Measurements from ENCODE around the gene SPSB3. TPM values are rescaled to one million over a fixed set of nuclear protein-coding genes. Genes with fewer than 3 reads are reported as not detected.

The SPSB3 gene
- total RNA-seq, 1 experiment from 2014 or later = 34.3 TPM

Other genes with a start within 250 kb of the SPSB3 start
- 1.7 TPM in 1 of 2 replicates, not detected in the other for gene TMEM204, start 248.9 kb downstream of the SPSB3 start, total RNA-seq (2014; rRNA removed; shearing (Covaris generic); ENCODE audit: low replicate concordance)
- gene IFT140, start 170.5 kb downstream of the SPSB3 start, total RNA-seq (2014; rRNA removed; shearing (Covaris generic); ENCODE audit: low replicate concordance) = 25.7 and 27.8 TPM in 2 replicates
- 3.7 and 3.8 TPM in 2 replicates for gene CRAMP1, start 170.2 kb downstream of the SPSB3 start, total RNA-seq (2014; rRNA removed; shearing (Covaris generic); ENCODE audit: low replicate concordance)
- gene JPT2, start 104.3 kb downstream of the SPSB3 start, total RNA-seq (2014; rRNA removed; shearing (Covaris generic); ENCODE audit: low replicate concordance) = 94.3 and 129 TPM in 2 replicates
- 13.4 and 31.1 TPM in 2 replicates for gene MAPK8IP3, start 76.4 kb downstream of the SPSB3 start, total RNA-seq (2014; rRNA removed; shearing (Covaris generic); ENCODE audit: low replicate concordance)
- gene NME3, start 11.0 kb downstream of the SPSB3 start, total RNA-seq (2014; rRNA removed; shearing (Covaris generic); ENCODE audit: low replicate concordance) = 0.46 TPM in 1 of 2 replicates, not detected in the other
- gene EME2, start 9.8 kb downstream of the SPSB3 start, total RNA-seq (2014; rRNA removed; shearing (Covaris generic); ENCODE audit: low replicate concordance) = 3.3 and 6.6 TPM in 2 replicates
- 225 and 308 TPM in 2 replicates for gene MRPS34, start 9.4 kb downstream of the SPSB3 start, total RNA-seq (2014; rRNA removed; shearing (Covaris generic); ENCODE audit: low replicate concordance)
- gene NUBP2, start 389 bp upstream of the SPSB3 start, total RNA-seq (2014; rRNA removed; shearing (Covaris generic); ENCODE audit: low replicate concordance) = 156 and 163 TPM in 2 replicates
- gene IGFALS, start 11.1 kb upstream of the SPSB3 start, total RNA-seq (2014; rRNA removed; shearing (Covaris generic); ENCODE audit: low replicate concordance) = not detected in 2 replicates
- 120 and 186 TPM in 2 replicates for gene HAGH, start 44.3 kb upstream of the SPSB3 start, total RNA-seq (2014; rRNA removed; shearing (Covaris generic); ENCODE audit: low replicate concordance)
- 33.4 and 35.4 TPM in 2 replicates for gene FAHD1, start 44.6 kb upstream of the SPSB3 start, total RNA-seq (2014; rRNA removed; shearing (Covaris generic); ENCODE audit: low replicate concordance)
- gene MEIOB, start 89.6 kb upstream of the SPSB3 start, total RNA-seq (2014; rRNA removed; shearing (Covaris generic); ENCODE audit: low replicate concordance) = 21.6 and 71.1 TPM in 2 replicates
- gene HS3ST6, start 135.8 kb upstream of the SPSB3 start, total RNA-seq (2014; rRNA removed; shearing (Covaris generic); ENCODE audit: low replicate concordance) = not detected in 2 replicates
- 99.5 and 116 TPM in 2 replicates for gene MSRB1, start 160.6 kb upstream of the SPSB3 start, total RNA-seq (2014; rRNA removed; shearing (Covaris generic); ENCODE audit: low replicate concordance)
- not detected in 2 replicates for gene RPL3L, start 172.1 kb upstream of the SPSB3 start, total RNA-seq (2014; rRNA removed; shearing (Covaris generic); ENCODE audit: low replicate concordance)
- 406 and 819 TPM in 2 replicates for gene NDUFB10, start 177.0 kb upstream of the SPSB3 start, total RNA-seq (2014; rRNA removed; shearing (Covaris generic); ENCODE audit: low replicate concordance)
- 8,634 and 16,603 TPM in 2 replicates for gene RPS2, start 182.3 kb upstream of the SPSB3 start, total RNA-seq (2014; rRNA removed; shearing (Covaris generic); ENCODE audit: low replicate concordance)
- gene RNF151, start 184.3 kb upstream of the SPSB3 start, total RNA-seq (2014; rRNA removed; shearing (Covaris generic); ENCODE audit: low replicate concordance) = not detected in 2 replicates
- gene TBL3, start 189.5 kb upstream of the SPSB3 start, total RNA-seq (2014; rRNA removed; shearing (Covaris generic); ENCODE audit: low replicate concordance) = 75.4 and 134 TPM in 2 replicates
- not detected in 2 replicates for gene NOXO1, start 198.9 kb upstream of the SPSB3 start, total RNA-seq (2014; rRNA removed; shearing (Covaris generic); ENCODE audit: low replicate concordance)
- 39.9 and 64.5 TPM in 2 replicates for gene GFER, start 201.6 kb upstream of the SPSB3 start, total RNA-seq (2014; rRNA removed; shearing (Covaris generic); ENCODE audit: low replicate concordance)
- gene SYNGR3, start 207.4 kb upstream of the SPSB3 start, total RNA-seq (2014; rRNA removed; shearing (Covaris generic); ENCODE audit: low replicate concordance) = 0.07 TPM in 1 of 2 replicates, not detected in the other
- gene ZNF598, start 227.2 kb upstream of the SPSB3 start, total RNA-seq (2014; rRNA removed; shearing (Covaris generic); ENCODE audit: low replicate concordance) = 75.0 and 86.5 TPM in 2 replicates
- gene NPW, start 237.2 kb upstream of the SPSB3 start, total RNA-seq (2014; rRNA removed; shearing (Covaris generic); ENCODE audit: low replicate concordance) = not detected in 2 replicates
- 15.9 and 19.0 TPM in 2 replicates for gene NHERF2, start 244.3 kb upstream of the SPSB3 start, total RNA-seq (2014; rRNA removed; shearing (Covaris generic); ENCODE audit: low replicate concordance)

Measured in MG63 (cell line).